ENCODE data around the gene GCN1. TPM values are rescaled to one million over a fixed set of nuclear protein-coding genes. Genes with fewer than 3 reads are reported as not detected.

Gene GCN1
- total RNA-seq, 1 donor from 2014 or later, result 114 TPM

- no peak for TF ChIP-seq CTCF (conservative IDR thresholded peaks at IDR 0.05)
- Mint-ChIP-seq H3K27ac (ENCODE audit: unreplicated experiment) (no peak overlapping the region), H3K27me3 (ENCODE audit: low read depth) (no peaks in the 10 kb centered on the region), H3K36me3 (ENCODE audit: low read depth) (peaks cover 27% of the 10 kb centered on the region), H3K4me1 (no peaks in the 10 kb centered on the region), H3K4me3 (no peak overlapping the region), H3K9me3 (no peaks in the 10 kb centered on the region)
- no peak for DNase-seq (ENCODE audit: low read depth, low spot score)
Measured at GRCh38 chr12:120175537-120175936, 19.0 kb downstream of the GCN1 start.

DNA sequence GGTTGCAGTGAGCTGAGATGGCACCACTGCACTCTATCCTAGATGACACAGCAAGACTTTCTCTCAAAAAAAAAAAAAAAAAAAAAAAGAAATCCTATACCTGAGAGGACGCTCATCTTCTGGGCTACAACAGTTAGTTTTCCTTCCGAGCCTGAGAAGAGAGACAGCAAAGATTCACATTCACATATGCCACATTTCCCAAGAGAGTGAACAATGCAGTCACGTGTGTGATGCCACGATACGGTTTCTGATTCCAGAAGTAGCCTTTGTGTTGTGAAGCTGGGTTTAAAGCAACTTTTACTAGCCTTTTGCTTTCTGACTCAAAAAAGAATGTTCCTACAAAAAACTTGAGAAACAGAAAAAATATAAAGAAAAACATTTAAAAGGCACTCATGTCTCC is 19.5 kb downstream of the GCN1 start:
- no peaks in the 10 kb centered on the region for H3K9me3 Mint-ChIP-seq
- H3K27me3 Mint-ChIP-seq (ENCODE audit: low read depth), result no peaks in the 10 kb centered on the region
- no peak for TF ChIP-seq CTCF (conservative IDR thresholded peaks at IDR 0.05)
- H3K4me1 Mint-ChIP-seq, result no peaks in the 10 kb centered on the region
- peaks cover 27% of the 10 kb centered on the region for H3K36me3 Mint-ChIP-seq (ENCODE audit: low read depth)
- H3K27ac Mint-ChIP-seq (ENCODE audit: unreplicated experiment), result no peak overlapping the region
- no peak for DNase-seq (ENCODE audit: low read depth, low spot score)
- H3K4me3 Mint-ChIP-seq, result no peak overlapping the region

- Mint-ChIP-seq H3K27ac (ENCODE audit: unreplicated experiment) (no peak overlapping the region), H3K9me3 (no peaks in the 10 kb centered on the region), H3K4me1 (no peaks in the 10 kb centered on the region), H3K27me3 (ENCODE audit: low read depth) (no peaks in the 10 kb centered on the region), H3K36me3 (ENCODE audit: low read depth) (peaks cover 15% of the 10 kb centered on the region), H3K4me3 (no peak overlapping the region)
- TF ChIP-seq CTCF (conservative IDR thresholded peaks at IDR 0.05), result no peak
- DNase-seq (ENCODE audit: low read depth, low spot score), result no peak
Measured at GRCh38 chr12:120172053-120172452, 22.5 kb downstream of the GCN1 start.

GRCh38 chr12:120170631-120171030 is 23.9 kb downstream of the GCN1 start:
- peaks cover 10% of the 10 kb centered on the region for H3K36me3 Mint-ChIP-seq (ENCODE audit: low read depth)
- H3K9me3 Mint-ChIP-seq, result no peaks in the 10 kb centered on the region
- no peak overlapping the region for H3K27ac Mint-ChIP-seq (ENCODE audit: unreplicated experiment)
- H3K4me3 Mint-ChIP-seq, result no peak overlapping the region
- no peaks in the 10 kb centered on the region for H3K27me3 Mint-ChIP-seq (ENCODE audit: low read depth)
- no peak for DNase-seq (ENCODE audit: low read depth, low spot score)
- no peak for TF ChIP-seq CTCF (conservative IDR thresholded peaks at IDR 0.05)
- H3K4me1 Mint-ChIP-seq, result no peaks in the 10 kb centered on the region

- TF ChIP-seq CTCF (conservative IDR thresholded peaks at IDR 0.05), result no peak
- Mint-ChIP-seq H3K27ac (ENCODE audit: unreplicated experiment) (no peak overlapping the region), H3K4me1 (no peaks in the 10 kb centered on the region), H3K9me3 (no peaks in the 10 kb centered on the region), H3K27me3 (ENCODE audit: low read depth) (no peaks in the 10 kb centered on the region), H3K4me3 (no peak overlapping the region), H3K36me3 (ENCODE audit: low read depth) (peaks cover 10% of the 10 kb centered on the region)
- DNase-seq (ENCODE audit: low read depth, low spot score), result no peak
Measured at GRCh38 chr12:120169946-120170345, 24.6 kb downstream of the GCN1 start.

DNA sequence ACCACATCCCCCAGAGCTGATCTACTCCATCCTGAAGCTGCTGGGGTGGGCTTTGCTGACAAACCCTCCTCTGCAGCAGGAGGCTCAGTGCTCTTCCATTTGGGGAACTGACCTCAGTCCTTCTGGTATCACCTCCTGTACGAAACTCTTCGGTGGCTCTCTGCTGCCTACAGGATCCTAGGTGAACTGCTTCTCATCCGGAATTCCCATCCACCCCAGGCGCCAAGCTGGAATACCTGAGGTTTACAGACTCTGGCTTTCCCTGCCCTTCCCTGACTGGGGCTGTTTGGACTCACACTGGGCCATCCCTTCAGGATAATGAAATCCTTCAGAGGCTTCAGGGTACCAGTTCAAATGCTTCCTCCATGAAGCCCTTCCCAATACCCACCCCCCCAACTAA is 26.2 kb downstream of the GCN1 start:
- no peak for DNase-seq (ENCODE audit: low read depth, low spot score)
- no peaks in the 10 kb centered on the region for H3K9me3 Mint-ChIP-seq
- H3K4me1 Mint-ChIP-seq, result no peaks in the 10 kb centered on the region
- TF ChIP-seq CTCF (conservative IDR thresholded peaks at IDR 0.05), result no peak
- no peak overlapping the region for H3K4me3 Mint-ChIP-seq
- H3K27me3 Mint-ChIP-seq (ENCODE audit: low read depth), result no peaks in the 10 kb centered on the region
- peaks cover 5% of the 10 kb centered on the region for H3K36me3 Mint-ChIP-seq (ENCODE audit: low read depth)
- H3K27ac Mint-ChIP-seq (ENCODE audit: unreplicated experiment), result no peak overlapping the region

Measured in neural crest cell (in vitro differentiated cells).